GM23248 (cell line): Measurements from ENCODE around the gene FIGNL1.

Experiments
- EZH2 ChIP-seq: fragments of 200-600 bp; sonication (generic); IDR thresholded peaks from 2 replicates; pipeline ENCODE4 v1.6.1; 2018; ENCODE audit warnings: antibody characterized with exemption, mild to moderate bottlenecking; ENCODE audit not compliant: insufficient read depth, poor library complexity, severe bottlenecking
- EZH2phosphoT487 ChIP-seq: fragments of 200-600 bp; sonication (generic); IDR thresholded peaks from 2 replicates; pipeline ENCODE4 v1.6.1; 2018; ENCODE audit warnings: antibody characterized with exemption, moderate library complexity, mild to moderate bottlenecking, low read depth; ENCODE audit not compliant: insufficient read depth

GRCh38 chr7:50473531-50473930, 23.4 kb upstream of the FIGNL1 start:
- TF ChIP-seq EZH2 (no peak), EZH2phosphoT487 (no peak)
